ENCODE data around the gene FGD3. TPM values are rescaled to one million over a fixed set of nuclear protein-coding genes. Genes with fewer than 3 reads are reported as not detected.
"Not testable (repeated sequence)": the region's sequence is repeated elsewhere in the genome, so short reads cannot be mapped to it uniquely, and the experiment has no call there.

Gene FGD3
- total RNA-seq, 1 donor from 2014 or later = 2.1 TPM

DNA sequence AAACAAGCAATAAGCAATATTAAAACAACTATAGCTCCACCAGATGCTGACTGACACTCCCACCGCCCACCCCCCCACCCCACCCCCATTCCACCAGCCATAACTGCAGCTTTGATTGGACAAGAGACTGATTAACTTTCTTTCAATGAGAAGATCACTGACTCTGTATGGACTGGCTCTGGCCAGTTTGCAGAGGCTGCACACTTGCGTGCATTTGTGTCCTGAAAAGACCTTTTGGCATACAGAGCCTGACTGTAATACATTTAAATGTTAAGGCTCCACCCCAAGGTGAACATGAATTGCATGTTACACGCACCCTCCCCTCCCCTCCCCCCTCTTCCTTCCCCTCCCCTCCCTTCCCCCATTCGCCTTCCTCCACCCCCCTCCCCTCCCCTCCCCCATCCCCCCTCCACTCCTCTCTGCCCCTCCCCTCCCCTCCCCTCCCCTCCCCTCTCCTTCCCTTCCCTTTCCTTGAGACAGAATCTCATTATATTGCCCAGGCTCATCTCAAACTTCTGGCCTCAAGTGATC, 31.1 kb downstream of the FGD3 start:
- ATAC-seq = no peak

DNA sequence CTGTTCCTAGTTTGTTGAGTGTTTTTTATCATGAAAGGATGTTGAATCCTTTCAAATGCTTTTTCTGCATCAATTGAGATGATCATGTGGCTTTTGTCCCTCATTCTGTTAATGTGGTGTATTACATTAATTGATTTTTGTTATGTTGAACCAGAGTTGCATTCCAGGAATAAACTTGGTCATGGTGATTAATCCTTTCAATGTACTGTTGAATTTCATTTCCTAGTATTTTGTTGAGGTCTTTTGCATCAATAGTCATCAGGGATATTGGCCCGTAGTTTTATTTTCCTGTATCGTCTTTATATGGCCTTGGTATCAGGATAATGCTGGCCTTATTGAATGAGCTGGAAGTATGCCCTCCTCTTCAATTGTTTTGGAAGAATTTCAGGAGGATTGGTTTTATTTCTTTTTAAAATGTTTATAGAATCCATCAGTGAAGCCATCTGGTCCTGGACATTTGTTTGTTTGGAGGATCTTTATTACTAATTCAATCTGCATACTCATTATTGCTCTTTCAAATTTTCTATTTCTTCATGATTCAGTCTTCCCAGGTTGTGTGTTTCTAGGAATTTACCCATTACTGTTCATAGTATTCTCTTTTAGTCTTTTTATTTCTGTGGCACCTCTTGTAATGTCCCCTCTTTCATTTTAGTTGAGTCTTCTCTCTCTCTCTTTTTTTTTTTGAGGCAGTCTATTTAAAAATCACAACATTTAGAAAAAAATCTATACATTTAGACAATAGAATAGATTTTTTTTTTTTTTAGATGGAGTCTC, 32.1 kb downstream of the FGD3 start:
- ATAC-seq = no peak

DNA sequence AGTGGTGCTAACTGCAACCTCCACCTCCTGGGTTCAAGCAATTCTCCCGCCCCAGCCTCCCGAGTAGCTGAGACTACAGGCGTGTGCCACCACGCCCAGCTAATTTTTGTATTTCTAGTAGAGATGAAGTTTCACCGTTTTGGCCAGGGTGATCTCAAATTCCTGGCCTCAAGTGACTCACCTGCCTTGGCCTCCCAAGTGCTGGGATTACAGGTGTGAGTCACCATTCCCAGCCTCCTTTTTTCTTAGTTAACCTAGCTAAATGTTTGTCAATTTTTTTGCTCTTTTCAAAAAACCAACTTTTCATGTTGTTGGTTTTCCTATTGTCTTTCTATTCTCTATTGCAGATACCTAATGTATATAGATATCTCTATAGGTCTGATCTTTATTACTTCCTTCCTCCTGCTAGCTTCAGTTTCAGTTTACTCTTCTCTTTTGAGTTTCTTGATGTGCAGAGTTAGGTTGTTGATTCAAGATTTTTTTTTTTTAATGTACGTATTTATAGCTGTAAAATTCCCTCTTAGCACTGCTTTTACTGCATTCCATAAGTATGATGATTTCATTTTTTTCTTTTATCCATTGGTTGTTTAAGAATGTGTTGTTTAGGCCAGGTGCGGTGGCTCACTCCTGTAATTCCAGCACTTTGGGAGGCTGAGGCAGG, 32.9 kb downstream of the FGD3 start:
- peak; percentile 25 for ATAC-seq

DNA sequence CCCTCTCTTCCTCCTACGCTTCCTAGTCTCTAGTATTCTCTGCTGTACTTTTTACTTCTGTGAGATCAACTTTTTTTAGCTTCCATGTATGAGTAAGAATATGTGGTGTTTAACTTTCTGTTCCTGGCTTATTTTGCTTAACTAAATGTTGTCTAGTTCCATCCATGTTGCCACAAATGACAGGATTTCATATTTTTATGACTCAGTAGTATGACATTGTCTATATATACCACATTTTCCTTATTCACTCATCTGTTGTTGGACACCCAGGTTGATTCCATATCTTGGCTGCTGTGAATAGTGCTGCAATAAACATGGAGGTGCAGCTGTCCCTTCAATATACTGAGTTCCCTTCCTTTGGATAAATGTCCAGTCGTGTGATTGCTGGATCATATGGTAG, 34.8 kb downstream of the FGD3 start:
- no peak for ATAC-seq

DNA sequence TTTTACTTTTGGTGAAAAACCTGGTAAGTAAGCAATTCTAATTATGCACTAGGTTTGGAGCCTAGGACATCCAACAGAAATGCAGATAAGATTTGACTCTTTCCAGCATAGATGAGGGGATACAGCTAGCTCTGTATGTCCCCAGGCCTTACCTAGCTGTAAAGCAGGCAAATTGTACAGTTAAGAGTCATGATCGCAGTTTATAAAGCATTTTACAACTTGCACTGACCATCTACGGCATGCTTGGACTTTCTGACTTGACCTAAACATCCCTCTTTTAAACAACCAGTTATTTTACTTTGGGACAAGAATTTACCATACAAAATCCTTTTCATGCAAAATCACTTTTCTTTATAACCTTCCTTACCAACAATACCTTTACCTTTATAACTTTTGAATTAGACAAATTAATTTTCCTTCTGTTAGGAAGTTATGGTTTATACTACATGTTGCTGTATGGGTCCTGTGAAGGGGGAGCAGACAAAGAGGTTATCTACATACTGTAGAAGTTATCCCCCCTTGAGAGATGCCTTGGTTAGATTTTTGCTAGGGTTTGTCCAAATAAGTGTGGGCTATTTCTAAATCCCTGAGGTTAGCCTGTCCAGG, 36.8 kb downstream of the FGD3 start:
- no peak for ATAC-seq

DNA sequence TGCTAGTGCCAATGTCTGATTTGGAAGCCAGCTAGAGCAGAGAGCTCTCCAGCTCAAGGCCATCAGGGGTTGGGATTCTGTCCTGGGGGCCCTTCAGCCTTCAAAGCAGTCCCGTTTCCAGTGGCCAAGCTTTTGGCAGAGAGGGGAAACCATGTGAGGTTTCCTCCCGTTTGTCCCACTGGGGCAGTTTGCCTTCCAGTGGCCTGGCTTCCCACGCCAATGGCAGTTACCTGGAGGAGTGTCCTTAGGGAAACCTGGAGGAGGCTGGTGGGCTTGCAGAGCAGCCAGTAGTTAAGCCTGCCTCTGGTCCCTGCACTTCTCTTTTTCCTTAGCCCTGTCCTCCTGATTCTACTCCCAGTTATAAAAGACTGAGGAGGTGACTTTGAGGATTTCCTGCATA, 37.7 kb downstream of the FGD3 start:
- ATAC-seq = no peak

DNA sequence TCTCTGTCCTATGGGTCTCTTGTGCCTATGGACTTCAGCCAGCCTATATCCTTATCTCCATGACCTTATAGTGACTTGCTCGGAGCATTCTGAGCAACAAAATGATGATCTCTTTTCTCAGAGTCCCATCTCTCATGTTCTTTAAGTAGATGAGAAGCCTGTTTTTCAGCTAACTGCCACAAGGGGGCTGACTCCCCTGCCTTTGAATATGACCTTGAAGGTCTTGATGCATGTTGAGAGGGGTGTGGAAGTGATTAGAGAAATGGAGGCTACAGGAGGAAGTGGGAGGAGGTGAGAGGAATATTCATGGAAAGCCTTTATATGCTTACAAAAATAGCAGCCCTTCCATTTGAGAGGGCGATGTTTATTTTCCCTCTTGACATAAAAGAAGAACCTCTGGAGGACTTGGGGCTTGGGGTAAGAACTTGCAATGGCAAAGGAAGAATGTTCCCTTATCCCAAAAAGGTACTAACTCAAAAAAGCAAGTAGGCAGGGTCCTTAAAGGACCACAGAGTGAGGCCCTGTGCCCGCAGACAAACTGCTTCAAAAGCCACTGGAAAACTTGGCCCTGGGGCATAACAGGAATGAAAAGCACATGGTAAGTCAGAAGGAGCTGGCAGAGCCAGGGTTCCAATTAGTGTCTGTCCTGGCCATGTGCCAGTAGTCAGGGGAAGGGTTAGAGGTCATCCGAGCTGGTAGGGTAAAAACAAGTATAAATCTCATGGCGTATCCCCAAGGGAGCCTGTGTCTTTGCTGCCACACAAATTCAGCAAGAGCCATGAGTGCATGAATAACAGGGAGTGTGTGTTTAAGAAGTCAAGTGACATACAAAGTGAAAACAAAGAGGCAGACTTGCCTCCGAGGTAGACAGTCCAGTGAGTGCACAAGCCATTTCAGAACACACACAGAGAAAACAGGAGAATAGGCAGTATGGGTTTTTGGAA, 39.1 kb downstream of the FGD3 start:
- ATAC-seq = no peak

DNA sequence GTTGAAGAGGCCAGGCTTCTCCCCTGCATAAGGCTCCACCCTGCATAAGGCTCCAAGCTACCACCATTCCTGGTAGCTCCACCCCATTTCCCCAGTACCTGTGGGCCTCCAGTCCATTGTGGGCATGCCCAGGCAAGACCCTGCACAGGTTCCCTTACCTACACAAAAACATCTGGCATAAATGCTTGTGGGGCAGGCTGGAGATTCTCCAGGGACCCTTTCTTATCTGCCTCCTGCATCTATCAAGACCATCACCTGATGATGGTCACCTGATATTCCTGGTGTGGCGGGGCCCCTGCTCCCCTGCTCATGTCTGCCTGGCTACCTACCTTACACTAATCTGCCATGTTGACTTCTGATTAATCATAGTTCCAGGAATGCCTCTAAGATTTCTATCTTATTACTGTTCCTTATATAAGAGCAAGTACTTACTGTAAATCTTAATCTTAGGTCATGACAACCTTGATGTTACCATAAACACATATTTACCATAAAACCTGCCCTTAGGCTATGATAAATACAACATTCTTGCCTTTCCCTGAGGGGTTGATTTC, 41.0 kb downstream of the FGD3 start:
- ATAC-seq = peak; percentile 72

DNA sequence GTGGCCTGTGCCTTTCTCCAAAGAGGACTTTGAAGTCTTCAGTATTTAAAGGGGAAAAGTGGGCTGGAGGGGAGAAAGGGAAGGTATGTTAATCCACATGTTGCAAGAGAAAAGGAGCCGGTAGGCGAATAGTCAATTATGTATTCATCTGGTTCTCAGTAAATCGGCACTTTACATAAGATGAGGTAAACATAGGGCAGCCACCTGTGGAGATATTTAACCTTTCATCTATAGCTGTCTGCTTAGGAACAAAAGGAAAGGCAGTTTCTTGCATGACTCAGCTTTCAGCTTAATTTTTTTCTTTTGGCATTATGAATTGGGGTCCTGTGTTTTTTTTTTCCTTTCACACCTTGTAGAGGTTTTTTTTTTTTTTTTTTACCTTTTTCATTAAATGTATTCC, 42.2 kb downstream of the FGD3 start:
- ATAC-seq = no peak

DNA sequence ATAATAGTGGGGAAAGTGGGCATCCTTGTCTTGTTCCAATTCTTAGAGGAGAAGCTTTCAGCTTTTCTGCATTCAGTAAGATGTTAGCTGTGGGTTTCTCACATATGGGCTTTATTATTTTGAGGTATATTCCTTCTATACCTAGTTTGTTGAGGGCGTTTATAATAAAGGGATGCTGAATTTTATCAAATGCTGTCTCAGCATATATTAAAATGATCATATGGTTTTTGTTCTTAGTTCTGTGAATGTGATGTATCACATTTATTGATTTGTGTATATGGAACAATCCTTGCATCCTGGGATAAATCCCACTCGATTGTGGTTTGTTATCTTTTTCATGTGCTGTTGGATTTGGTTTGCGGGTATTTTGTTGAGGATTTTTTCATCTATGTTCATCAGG, 43.1 kb downstream of the FGD3 start:
- no peak for ATAC-seq

DNA sequence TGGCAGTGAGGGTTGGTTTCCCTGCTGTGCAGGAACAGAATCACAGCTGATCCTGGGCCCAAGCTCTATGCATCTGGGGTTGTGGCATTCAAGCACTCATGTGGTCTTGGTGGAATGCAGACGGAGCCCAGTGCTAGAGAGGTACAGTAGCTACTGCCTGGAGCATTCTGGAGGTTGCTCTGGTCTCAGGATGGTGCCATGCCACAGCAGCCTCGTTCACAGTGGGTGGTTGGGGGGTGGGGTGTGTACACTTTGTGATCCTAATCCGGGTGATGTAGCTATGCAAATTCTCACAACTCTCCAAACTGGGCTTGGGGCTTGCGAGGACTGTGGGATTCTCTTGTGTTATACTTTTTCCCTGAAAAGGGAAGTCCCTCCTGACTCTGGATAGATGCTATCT, 45.2 kb downstream of the FGD3 start:
- ATAC-seq = no peak

DNA sequence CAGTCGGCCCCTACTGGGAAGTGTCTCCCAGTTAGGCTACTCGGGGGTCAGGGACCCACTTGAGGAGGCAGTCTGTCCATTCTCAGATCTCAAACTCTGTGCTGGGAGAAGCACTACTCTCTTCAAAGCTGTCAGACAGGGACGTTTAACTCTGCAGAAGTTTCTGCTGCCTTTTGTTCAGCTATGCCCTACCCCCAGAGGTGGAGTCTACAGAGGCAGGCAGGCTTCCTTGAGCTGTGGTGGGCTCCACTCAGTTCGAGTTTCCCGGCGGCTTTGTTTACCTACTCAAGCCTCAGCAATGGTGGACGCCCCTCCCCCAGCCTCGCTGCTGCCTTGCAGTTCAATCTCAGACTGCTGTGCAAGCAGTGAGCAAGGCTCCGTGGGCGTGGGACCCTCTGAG, 51.5 kb downstream of the FGD3 start:
- not testable (repeated sequence) for ATAC-seq

DNA sequence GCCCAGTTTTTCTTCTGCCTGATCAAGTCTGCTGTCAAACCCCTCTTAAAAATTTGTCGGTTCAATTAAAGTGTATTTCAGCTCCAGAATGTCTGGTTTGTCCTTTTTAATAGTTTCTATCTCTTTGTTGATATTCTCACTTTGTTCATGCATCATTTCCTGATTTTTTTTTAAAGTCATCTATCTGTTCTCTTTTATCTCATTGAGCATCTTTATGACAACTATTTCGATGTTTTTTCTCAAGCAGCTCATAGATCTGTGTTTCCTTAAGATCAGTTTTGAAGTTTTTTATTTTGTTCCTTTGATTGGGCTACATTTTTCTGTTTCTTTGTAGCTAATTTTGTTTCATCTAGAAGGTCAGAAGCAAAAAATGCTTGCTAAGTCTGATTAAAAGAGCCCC, 53.7 kb downstream of the FGD3 start:
- no peak for ATAC-seq

DNA sequence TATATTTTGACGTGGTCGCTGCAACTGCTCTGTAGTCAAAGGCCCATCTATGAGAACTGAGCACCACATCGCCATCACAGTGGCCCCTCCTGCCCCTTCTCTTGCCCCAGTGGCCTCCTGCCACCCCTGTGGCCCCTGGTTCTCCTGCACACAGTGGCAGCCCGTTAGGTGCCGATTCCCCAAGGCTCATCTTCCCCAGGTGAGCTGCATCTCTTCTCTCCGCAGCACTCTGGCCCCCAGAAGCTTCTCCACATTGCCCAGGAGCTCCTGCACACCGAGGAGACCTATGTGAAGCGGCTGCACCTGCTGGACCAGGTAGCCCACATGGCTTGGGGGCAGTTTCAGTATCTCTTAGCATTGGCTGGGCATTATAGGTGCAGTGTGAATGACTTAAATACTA, 55.4 kb downstream of the FGD3 start:
- ATAC-seq = peak; percentile 17

DNA sequence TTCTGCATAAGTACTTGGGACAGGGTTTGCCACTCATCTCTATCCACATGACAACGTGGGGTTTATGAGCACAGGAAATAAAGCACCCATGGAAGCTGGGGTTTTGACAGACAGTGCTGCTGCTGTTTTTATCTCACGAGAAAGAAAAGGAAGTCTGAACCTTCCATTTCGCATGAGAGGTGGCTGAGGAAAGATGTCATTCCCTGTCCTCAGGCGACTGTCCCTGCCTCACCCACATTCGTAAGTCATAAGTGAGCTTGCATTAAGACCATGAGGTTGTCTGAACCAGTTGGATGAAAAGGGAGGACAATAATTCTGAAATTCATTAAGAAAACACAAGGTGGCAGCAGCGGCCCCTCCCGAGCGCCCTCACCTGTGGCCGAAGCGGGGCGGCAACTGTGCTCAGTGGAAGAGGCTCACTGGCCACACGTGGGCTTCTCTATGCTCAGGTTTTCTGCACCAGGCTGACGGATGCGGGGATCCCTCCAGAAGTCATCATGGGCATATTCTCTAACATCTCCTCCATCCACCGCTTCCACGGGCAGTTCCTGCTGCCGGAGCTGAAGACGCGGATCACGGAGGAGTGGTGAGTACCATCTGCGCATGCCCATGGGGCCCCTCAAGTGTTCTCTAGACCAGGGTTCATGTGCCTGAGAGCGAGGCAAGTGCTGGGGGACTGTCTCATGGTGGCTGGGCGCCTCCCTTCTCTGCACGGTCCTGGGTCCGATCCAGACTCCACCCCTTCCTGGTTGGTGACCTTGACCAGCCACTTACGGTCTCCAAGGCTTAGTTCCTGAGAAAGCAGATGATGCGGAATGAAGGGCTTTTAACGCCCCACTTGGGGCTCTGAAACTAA, 56.5 kb downstream of the FGD3 start:
- peak; percentile 80 for ATAC-seq

DNA sequence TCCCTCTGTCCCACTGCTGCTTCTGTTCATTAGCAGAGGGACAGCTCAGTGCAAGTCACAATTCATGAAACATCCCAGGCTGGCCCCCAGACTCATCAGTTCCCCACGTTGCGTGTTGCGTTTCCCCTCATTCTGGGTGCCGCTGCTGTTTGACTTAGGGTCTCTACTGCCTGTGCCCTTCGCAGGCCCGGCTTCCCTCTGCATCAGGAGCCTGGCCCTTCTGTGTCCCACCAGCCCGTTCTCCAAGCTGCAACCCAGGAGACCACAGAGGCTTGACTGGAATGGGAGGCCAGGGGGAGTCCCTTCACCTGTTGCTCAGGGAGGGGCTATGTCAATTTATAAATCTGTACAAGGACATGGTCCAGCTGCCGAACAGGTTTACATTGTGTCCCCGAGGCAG, 57.2 kb downstream of the FGD3 start:
- ATAC-seq = no peak

DNA sequence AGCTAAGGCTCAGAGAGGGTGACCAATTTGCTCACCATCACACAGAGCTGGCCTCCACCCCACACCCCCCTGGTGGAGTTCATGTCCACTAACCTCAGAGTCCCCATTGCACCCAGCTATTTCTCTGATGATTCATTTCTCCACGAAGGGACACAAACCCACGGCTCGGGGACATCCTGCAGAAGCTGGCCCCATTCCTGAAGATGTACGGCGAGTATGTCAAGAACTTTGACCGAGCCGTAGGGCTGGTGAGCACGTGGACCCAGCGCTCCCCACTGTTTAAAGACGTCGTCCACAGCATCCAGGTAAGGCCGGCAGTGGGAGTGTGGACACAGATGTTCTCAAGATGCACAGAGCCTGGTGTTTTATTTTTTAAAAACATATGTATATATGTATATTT, 58.6 kb downstream of the FGD3 start:
- no peak for ATAC-seq

DNA sequence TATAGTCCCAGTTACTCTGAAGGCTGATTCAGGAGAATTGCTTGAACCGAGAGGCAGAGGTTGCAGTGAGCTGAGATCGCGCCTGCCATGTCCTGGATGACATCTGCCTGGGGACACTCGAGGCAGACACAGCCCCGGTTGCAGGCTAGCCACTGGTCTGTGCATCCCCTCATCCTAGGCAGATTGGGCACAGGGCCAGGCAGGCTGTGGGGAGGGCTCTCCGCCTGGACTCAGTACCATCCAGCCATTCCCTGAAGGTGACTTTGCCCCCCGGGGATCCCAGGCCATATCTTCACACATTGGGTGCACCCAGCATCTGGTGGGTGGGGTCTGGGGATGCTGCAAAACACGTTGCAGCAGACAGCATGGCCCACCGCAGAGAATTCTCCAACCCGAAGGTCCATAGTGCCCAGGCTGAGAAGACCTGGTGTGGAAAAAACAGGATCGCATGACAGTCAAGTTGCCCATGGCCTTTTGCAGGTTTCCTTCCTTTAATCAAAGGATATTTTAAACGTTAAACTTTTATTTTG, 60.3 kb downstream of the FGD3 start:
- no peak for ATAC-seq

DNA sequence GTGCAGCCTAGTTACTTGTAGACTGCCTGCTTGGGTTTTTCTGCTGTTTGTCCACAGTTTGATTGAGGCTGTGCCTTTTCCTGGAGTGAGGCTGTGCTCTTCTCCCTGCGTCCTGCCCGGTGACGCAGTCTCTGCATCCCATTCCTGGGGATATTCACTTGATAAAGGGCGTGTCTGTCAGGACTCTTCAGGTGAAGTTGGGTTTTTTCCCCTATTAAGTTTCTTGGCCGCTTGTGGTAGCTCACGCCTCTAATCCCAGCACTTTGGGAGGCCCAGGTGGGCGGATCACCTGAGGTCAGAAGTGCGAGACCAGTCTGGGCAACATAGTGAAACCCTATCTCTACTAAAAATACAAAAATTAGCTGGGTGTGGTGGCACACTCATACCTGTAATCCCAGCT, 61.1 kb downstream of the FGD3 start:
- ATAC-seq = no peak

DNA sequence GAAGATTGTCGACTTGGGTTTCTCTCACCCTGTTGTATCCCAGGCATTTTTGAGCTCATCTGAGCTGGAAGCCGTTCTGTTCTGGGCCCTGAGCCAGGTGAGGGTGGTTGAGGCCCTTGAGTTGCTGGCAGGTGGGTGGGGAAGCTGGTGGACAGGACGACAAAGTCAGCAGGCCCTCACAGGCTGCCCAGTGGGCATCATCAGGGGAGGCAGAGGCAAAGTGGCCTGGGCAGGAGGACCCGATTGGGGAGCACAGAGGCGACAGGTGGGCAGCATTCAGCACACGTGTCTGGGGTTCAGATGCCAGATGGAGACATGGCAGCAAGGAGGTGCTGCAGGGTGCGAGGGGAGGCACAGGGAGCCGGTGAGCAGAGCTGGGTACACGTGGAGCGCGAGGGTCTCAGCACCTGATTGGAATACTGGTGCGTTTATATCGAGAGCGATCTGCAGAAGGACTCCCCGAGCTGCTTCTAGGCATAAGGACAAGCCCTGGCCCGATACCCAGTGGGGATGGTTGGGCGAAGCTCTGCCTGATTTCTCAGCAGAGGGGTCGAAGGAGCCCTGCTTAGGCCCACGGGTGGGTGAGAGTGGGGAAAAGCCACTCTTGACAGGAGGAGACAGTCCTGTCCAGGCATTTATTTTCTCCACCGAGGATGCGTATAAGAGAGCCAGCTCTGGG, 62.2 kb downstream of the FGD3 start:
- ATAC-seq = no peak

Data from esophagus mucosa (tissue), 1 donor.